ENCODE data around the gene TENM3.

DNA sequence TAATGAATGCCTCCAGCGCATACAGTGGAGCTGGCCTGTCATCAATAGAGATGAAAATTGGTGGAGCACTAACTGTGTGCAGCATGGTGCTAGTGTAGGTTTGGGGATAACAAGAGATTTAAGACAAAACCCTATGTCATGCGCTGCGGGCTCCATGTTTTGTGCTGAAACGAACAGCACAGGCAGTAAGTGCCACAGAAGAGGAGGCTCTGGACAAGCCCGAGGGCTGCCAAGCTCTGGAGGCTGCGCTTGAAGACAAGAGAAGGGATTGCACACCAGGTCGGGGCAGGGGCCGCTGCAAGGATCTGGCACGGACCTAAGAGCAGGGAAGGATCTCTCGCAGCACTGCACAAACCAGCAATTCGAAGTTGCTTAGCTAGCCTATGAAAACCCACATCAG is 35.5 kb downstream of the TENM3 start:
- TF ChIP-seq KDM1A (IDR thresholded peaks at IDR 0.05; ENCODE audit: borderline replicate concordance, low read length) (no peak), CREB1 (IDR thresholded peaks at IDR 0.05) (no peak), FOSL1 (IDR thresholded peaks at IDR 0.05; ENCODE audit: insufficient read depth, low read depth, low read length) (no peak), POLR2AphosphoS5 (IDR thresholded peaks at IDR 0.05; ENCODE audit: low read depth, low read length) (no peak), SUZ12 (IDR thresholded peaks at IDR 0.05; ENCODE audit: low read length) (no peak), POLR2A (IDR thresholded peaks at IDR 0.05; ENCODE audit: control extremely low read depth in 1 of 2, low read depth in 2 of 2, low read length in 2 of 2) (no peak), SRF (IDR thresholded peaks at IDR 0.05; ENCODE audit: low read depth, low read length) (no peak), EP300 (IDR thresholded peaks at IDR 0.05; ENCODE audit: borderline replicate concordance in 1 of 2, low read depth in 2 of 2, low read length in 2 of 2) (no peak), CHD7 (IDR thresholded peaks at IDR 0.05; ENCODE audit: insufficient replicate concordance, low read length) (no peak)
- TF ChIP-seq, protein P1, sequence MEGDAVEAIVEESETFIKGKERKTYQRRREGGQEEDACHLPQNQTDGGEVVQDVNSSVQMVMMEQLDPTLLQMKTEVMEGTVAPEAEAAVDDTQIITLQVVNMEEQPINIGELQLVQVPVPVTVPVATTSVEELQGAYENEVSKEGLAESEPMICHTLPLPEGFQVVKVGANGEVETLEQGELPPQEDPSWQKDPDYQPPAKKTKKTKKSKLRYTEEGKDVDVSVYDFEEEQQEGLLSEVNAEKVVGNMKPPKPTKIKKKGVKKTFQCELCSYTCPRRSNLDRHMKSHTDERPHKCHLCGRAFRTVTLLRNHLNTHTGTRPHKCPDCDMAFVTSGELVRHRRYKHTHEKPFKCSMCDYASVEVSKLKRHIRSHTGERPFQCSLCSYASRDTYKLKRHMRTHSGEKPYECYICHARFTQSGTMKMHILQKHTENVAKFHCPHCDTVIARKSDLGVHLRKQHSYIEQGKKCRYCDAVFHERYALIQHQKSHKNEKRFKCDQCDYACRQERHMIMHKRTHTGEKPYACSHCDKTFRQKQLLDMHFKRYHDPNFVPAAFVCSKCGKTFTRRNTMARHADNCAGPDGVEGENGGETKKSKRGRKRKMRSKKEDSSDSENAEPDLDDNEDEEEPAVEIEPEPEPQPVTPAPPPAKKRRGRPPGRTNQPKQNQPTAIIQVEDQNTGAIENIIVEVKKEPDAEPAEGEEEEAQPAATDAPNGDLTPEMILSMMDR (IDR thresholded peaks at IDR 0.05; ENCODE audit: control extremely low read depth in 1 of 3, insufficient read depth in 1 of 3, low read depth in 1 of 3, low read length in 3 of 3) = no peak
